Measurements from ENCODE around the gene TSPOAP1. TPM values are rescaled to one million over a fixed set of nuclear protein-coding genes. Genes with fewer than 3 reads are reported as not detected.

The TSPOAP1 gene
- total RNA-seq, 1 experiment from 2014 or later, result 10.9 TPM

- no peak for ATAC-seq
- DNase-seq (ENCODE audit: low spot score), result no peak
- H3K27me3 Mint-ChIP-seq (ENCODE audit: low read depth), result peaks cover 16% of the 10 kb centered on the region
- H3K4me3 Mint-ChIP-seq, result no peak within 1 kb of the TSS
- H3K27ac Mint-ChIP-seq, result no peak within 1 kb of the TSS
- POLR2A ChIA-PET, result interaction anchor here (0.7 kb wide), 1 partner anchor 25 kb away, joined by 3 read pairs; no protein-coding TSS in a partner anchor
- CTCF ChIA-PET, result interaction anchor here (0.6 to 2.4 kb wide), 6 partner anchors 23 to 531 kb away, joined by 3 to 11 read pairs (median 4); partner anchors contain the start of genes RNF43 and SUPT4H1
- no peaks in the 10 kb centered on the region for H3K36me3 Mint-ChIP-seq
- peaks cover 20% of the 10 kb centered on the region for H3K4me1 Mint-ChIP-seq
- TF ChIP-seq E2F1 (CRISPR knock-in tag; IDR thresholded peaks at IDR 0.05), result no peak
- no peak for TF ChIP-seq USF1 (CRISPR knock-in tag; IDR thresholded peaks at IDR 0.05)
- no peak for TF ChIP-seq ARID4B (CRISPR knock-in tag; IDR thresholded peaks at IDR 0.05; ENCODE audit: borderline replicate concordance)
- no peak for TF ChIP-seq ZNF263 (CRISPR knock-in tag; IDR thresholded peaks at IDR 0.05; ENCODE audit: low read depth)
- TF ChIP-seq CDX4 (CRISPR knock-in tag; IDR thresholded peaks at IDR 0.05; ENCODE audit: borderline replicate concordance), result no peak
- no peak for TF ChIP-seq TEAD1 (CRISPR knock-in tag; IDR thresholded peaks at IDR 0.05)
- TF ChIP-seq FOXJ3 (CRISPR knock-in tag; IDR thresholded peaks at IDR 0.05; ENCODE audit: borderline replicate concordance), result no peak
- no peak for TF ChIP-seq IRF1 (CRISPR knock-in tag; IDR thresholded peaks at IDR 0.05)
- no peak for TF ChIP-seq PRDM15 (CRISPR knock-in tag; IDR thresholded peaks at IDR 0.05)
- TF ChIP-seq NFATC4 (CRISPR knock-in tag; IDR thresholded peaks at IDR 0.05), result no peak
- TF ChIP-seq MYBL2 (CRISPR knock-in tag; IDR thresholded peaks at IDR 0.05), result no peak
- TF ChIP-seq ZNF423 (CRISPR knock-in tag; IDR thresholded peaks at IDR 0.05), result no peak
- no peak for TF ChIP-seq ZNF532 (CRISPR knock-in tag; IDR thresholded peaks at IDR 0.05; ENCODE audit: borderline replicate concordance)
- TF ChIP-seq ZBTB21 (CRISPR knock-in tag; IDR thresholded peaks at IDR 0.05; ENCODE audit: borderline replicate concordance), result no peak
- H3K9me3 Mint-ChIP-seq, result no peaks in the 10 kb centered on the region
Measured at GRCh38 chr17:58280480-58281217, 47.9 kb downstream of the TSPOAP1 start, which contains the start of gene MPO. MPO (minus strand) TSS chr17:58280935; CDS start chr17:58280758, 177 bp downstream.

Measured in WTC11 (cell line).